ENCODE results near the gene PALB2. TPM values are rescaled to one million over a fixed set of nuclear protein-coding genes. Genes with fewer than 3 reads are reported as not detected.

The PALB2 gene
- total RNA-seq, 1 experiment from 2014 or later: 19.1 TPM

DNA sequence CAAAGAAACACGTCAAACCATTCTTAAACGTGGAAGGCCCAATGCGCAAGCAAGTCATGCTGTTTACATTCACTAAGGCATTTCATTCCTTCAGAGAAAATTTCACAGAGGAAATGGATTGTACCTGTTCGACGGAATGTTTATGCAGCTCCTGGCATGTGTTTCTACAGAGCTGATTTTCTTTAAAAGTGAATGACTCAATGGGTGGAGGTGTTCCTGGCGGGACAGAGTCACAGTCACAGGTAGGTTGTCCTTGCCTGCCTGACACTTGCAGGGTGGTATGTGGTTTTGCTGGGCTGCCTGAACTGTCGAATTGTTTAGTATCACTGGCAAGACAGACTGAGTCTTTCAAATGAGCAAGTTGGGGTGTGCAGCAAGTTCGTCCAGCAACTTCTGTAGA, 11.6 kb downstream of the PALB2 start:
- H3K4me2 ChIP-seq: no peak overlapping the region
- CTCF ChIA-PET: no interaction called here

DNA sequence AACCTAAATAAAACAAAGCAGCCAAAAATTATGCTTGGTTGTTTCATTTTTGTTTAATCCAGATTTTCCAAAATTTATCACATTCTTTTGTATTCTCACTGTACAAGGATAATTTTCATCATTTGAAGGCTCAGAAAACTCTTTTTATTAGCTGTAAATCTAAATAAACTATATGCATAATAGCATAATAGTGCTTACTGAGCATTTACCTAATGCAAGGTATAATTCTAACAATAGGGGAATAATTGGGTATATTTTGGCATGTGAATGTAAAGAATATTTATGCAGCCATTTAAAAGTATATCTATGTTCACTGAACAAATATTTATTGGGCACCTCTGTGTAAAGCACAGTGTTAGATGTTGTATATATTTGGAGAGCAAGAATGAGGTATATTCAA, 17.0 kb downstream of the PALB2 start:
- no peak for DNase-seq
- Histone ChIP-seq H4K20me1 (ENCODE audit: insufficient read depth) (no peaks in the 10 kb centered on the region; the same call in 1 of the 2 replicates), H2AFZ (no peak overlapping the region), H3K4me1 (replicated peaks; ENCODE audit: insufficient read depth) (no peaks in the 10 kb centered on the region), H3K27ac (no peak overlapping the region), H3K27me3 (ENCODE audit: insufficient read depth, low read depth) (no peaks in the 10 kb centered on the region), H3K4me3 (no peak overlapping the region), H3K79me2 (ENCODE audit: low read depth) (no peaks in the 10 kb centered on the region), H3K9me3 (ENCODE audit: insufficient read depth, low read depth) (no peaks in the 10 kb centered on the region), H3K4me2 (no peak overlapping the region), H3K9me2 (ENCODE audit: insufficient read depth) (no peaks in the 10 kb centered on the region), H3K36me3 (ENCODE audit: low read depth) (peaks cover 19% of the 10 kb centered on the region), H3F3A (ENCODE audit: insufficient read depth, low read depth) (no peaks in the 10 kb centered on the region)
- ChIA-PET POLR2A (ENCODE audit: unreplicated experiment) (no interaction called here), CTCF (no interaction called here)
- intact Hi-C loops (cut with micrococcal nuclease; ENCODE audit: unreplicated experiment): no loop called here
- no TSS peak for BruUV-seq (replicated peaks)
- TF ChIP-seq, protein P1, sequence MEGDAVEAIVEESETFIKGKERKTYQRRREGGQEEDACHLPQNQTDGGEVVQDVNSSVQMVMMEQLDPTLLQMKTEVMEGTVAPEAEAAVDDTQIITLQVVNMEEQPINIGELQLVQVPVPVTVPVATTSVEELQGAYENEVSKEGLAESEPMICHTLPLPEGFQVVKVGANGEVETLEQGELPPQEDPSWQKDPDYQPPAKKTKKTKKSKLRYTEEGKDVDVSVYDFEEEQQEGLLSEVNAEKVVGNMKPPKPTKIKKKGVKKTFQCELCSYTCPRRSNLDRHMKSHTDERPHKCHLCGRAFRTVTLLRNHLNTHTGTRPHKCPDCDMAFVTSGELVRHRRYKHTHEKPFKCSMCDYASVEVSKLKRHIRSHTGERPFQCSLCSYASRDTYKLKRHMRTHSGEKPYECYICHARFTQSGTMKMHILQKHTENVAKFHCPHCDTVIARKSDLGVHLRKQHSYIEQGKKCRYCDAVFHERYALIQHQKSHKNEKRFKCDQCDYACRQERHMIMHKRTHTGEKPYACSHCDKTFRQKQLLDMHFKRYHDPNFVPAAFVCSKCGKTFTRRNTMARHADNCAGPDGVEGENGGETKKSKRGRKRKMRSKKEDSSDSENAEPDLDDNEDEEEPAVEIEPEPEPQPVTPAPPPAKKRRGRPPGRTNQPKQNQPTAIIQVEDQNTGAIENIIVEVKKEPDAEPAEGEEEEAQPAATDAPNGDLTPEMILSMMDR (conservative IDR thresholded peaks at IDR 0.05): no peak
- no peak for TF ChIP-seq EZH2 (IDR thresholded peaks at IDR 0.05; ENCODE audit: low read depth)

More for the DNA sequence above, 11.6 kb downstream of the PALB2 start:
- H3F3A ChIP-seq (ENCODE audit: insufficient read depth, low read depth): peaks cover 3% of the 10 kb centered on the region; the same call in 1 of the 2 replicates
- H2AFZ ChIP-seq: no peak overlapping the region
- H3K9me3 ChIP-seq (ENCODE audit: insufficient read depth, low read depth): no peaks in the 10 kb centered on the region
- H3K9me2 ChIP-seq (ENCODE audit: insufficient read depth): no peaks in the 10 kb centered on the region
- POLR2A ChIA-PET (ENCODE audit: unreplicated experiment): no interaction called here
- H3K4me3 ChIP-seq: no peak overlapping the region
- no TSS peak for BruUV-seq (replicated peaks)
- peak in 1 of 2 experiments; percentile 48 for DNase-seq
- no peak for TF ChIP-seq EZH2 (IDR thresholded peaks at IDR 0.05; ENCODE audit: low read depth)
- TF ChIP-seq, protein P1 (conservative IDR thresholded peaks at IDR 0.05): no peak
- no peak overlapping the region for H3K27ac ChIP-seq
- no peaks in the 10 kb centered on the region for H4K20me1 ChIP-seq (ENCODE audit: insufficient read depth)
- intact Hi-C loops (cut with micrococcal nuclease; ENCODE audit: unreplicated experiment): no loop called here
- no peaks in the 10 kb centered on the region for H3K79me2 ChIP-seq (ENCODE audit: low read depth)
- no peaks in the 10 kb centered on the region for H3K27me3 ChIP-seq (ENCODE audit: insufficient read depth, low read depth)
- no peaks in the 10 kb centered on the region for H3K4me1 ChIP-seq (replicated peaks; ENCODE audit: insufficient read depth)
- H3K36me3 ChIP-seq (ENCODE audit: low read depth): peaks cover 22% of the 10 kb centered on the region

DNA sequence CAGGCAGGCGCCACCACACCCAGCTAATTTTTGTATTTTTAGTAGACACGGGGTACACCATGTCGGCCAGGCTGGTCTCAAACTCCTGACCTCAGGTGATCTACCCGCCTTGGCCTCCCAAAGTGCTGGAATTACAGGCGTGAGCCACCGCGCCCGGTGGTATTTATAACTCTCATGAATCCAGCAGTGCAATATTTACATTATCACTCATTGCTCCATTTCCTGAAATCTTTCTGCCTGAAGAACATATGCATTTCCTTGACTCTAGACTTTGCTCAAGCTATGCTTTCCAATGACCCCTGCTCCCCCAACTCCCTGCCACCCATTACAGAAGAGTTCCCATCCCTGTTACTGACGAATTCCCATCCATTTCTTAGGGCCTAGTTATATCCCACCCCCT, 25.3 kb downstream of the PALB2 start:
- no peaks in the 10 kb centered on the region for H3F3A ChIP-seq (ENCODE audit: insufficient read depth, low read depth)
- no peak overlapping the region for H3K27ac ChIP-seq
- no peaks in the 10 kb centered on the region for H3K4me1 ChIP-seq (replicated peaks; ENCODE audit: insufficient read depth)
- no peaks in the 10 kb centered on the region for H4K20me1 ChIP-seq (ENCODE audit: insufficient read depth)
- H3K79me2 ChIP-seq (ENCODE audit: low read depth): no peaks in the 10 kb centered on the region
- no peak overlapping the region for H2AFZ ChIP-seq
- intact Hi-C loops (cut with micrococcal nuclease; ENCODE audit: unreplicated experiment): no loop called here
- DNase-seq: no peak
- BruUV-seq (replicated peaks): no TSS peak
- TF ChIP-seq, protein P1 (conservative IDR thresholded peaks at IDR 0.05): no peak
- no peak for TF ChIP-seq EZH2 (IDR thresholded peaks at IDR 0.05; ENCODE audit: low read depth)
- H3K9me2 ChIP-seq (ENCODE audit: insufficient read depth): no peaks in the 10 kb centered on the region
- POLR2A ChIA-PET (ENCODE audit: unreplicated experiment): no interaction called here
- H3K9me3 ChIP-seq (ENCODE audit: insufficient read depth, low read depth): no peaks in the 10 kb centered on the region
- H3K27me3 ChIP-seq (ENCODE audit: insufficient read depth, low read depth): no peaks in the 10 kb centered on the region
- no peak overlapping the region for H3K4me3 ChIP-seq
- peaks cover 21% of the 10 kb centered on the region for H3K36me3 ChIP-seq (ENCODE audit: low read depth)
- CTCF ChIA-PET: no interaction called here
- no peak overlapping the region for H3K4me2 ChIP-seq
